Measurements from ENCODE around the gene VEZF1.

The VEZF1 gene

GRCh38 chr17:57929386-57929785 is 58.7 kb downstream of the VEZF1 start:
- Histone ChIP-seq H3K9ac (ENCODE audit: low read depth in 1 of 2, low read length in 2 of 2) (no peak overlapping the region), H3K4me3 (ENCODE audit: low read depth in 1 of 2, low read length in 2 of 2) (no peak overlapping the region), H3K36me3 (ENCODE audit: control insufficient read depth in 1 of 2, insufficient read depth in 2 of 2, low read length in 2 of 2) (no peaks in the 10 kb centered on the region), H3K4me1 (ENCODE audit: control insufficient read depth in 1 of 2, insufficient read depth in 2 of 2, low read length in 2 of 2) (peaks cover 7 to 11% of the 10 kb centered on the region in 2 donors), H3K9me3 (ENCODE audit: control insufficient read depth in 1 of 2, low read length in 2 of 2) (no peaks in the 10 kb centered on the region), H3K27me3 (ENCODE audit: control insufficient read depth in 1 of 2, insufficient read depth in 2 of 2, low read length in 2 of 2) (no peaks in the 10 kb centered on the region), H3K27ac (ENCODE audit: low read depth, low read length) (no peak overlapping the region)

- Histone ChIP-seq H3K27me3 (ENCODE audit: control insufficient read depth in 1 of 2, insufficient read depth in 2 of 2, low read length in 2 of 2) (no peaks in the 10 kb centered on the region), H3K27ac (ENCODE audit: low read depth, low read length) (no peak overlapping the region), H3K4me1 (ENCODE audit: control insufficient read depth in 1 of 2, insufficient read depth in 2 of 2, low read length in 2 of 2) (peaks cover 7 to 11% of the 10 kb centered on the region in 2 donors), H3K4me3 (ENCODE audit: low read depth in 1 of 2, low read length in 2 of 2) (no peak overlapping the region), H3K9ac (ENCODE audit: low read depth in 1 of 2, low read length in 2 of 2) (no peak overlapping the region), H3K9me3 (ENCODE audit: control insufficient read depth in 1 of 2, low read length in 2 of 2) (no peaks in the 10 kb centered on the region), H3K36me3 (ENCODE audit: control insufficient read depth in 1 of 2, insufficient read depth in 2 of 2, low read length in 2 of 2) (no peaks in the 10 kb centered on the region)
Measured at GRCh38 chr17:57928928-57929327, 59.1 kb downstream of the VEZF1 start.

- H3K27me3 ChIP-seq (ENCODE audit: control insufficient read depth in 1 of 2, insufficient read depth in 2 of 2, low read length in 2 of 2) = no peaks in the 10 kb centered on the region
- no peaks in the 10 kb centered on the region for H3K9me3 ChIP-seq (ENCODE audit: control insufficient read depth in 1 of 2, low read length in 2 of 2)
- H3K36me3 ChIP-seq (ENCODE audit: control insufficient read depth in 1 of 2, insufficient read depth in 2 of 2, low read length in 2 of 2) = no peaks in the 10 kb centered on the region
- no peak overlapping the region for H3K4me3 ChIP-seq (ENCODE audit: low read depth in 1 of 2, low read length in 2 of 2)
- H3K4me1 ChIP-seq (ENCODE audit: control insufficient read depth in 1 of 2, insufficient read depth in 2 of 2, low read length in 2 of 2) = peaks cover 10 to 15% of the 10 kb centered on the region in 2 donors
- H3K9ac ChIP-seq (ENCODE audit: low read depth in 1 of 2, low read length in 2 of 2) = no peak overlapping the region
- H3K27ac ChIP-seq (ENCODE audit: low read depth, low read length) = no peak overlapping the region
Measured at GRCh38 chr17:57927048-57927723, 60.9 kb downstream of the VEZF1 start.

- H3K9ac ChIP-seq (ENCODE audit: low read depth in 1 of 2, low read length in 2 of 2) = no peak overlapping the region
- H3K9me3 ChIP-seq (ENCODE audit: control insufficient read depth in 1 of 2, low read length in 2 of 2) = no peaks in the 10 kb centered on the region
- no peaks in the 10 kb centered on the region for H3K27me3 ChIP-seq (ENCODE audit: control insufficient read depth in 1 of 2, insufficient read depth in 2 of 2, low read length in 2 of 2)
- no peak overlapping the region for H3K27ac ChIP-seq (ENCODE audit: low read depth, low read length)
- H3K4me1 ChIP-seq (ENCODE audit: control insufficient read depth in 1 of 2, insufficient read depth in 2 of 2, low read length in 2 of 2) = peaks cover 15 to 20% of the 10 kb centered on the region in 2 donors
- no peak overlapping the region for H3K4me3 ChIP-seq (ENCODE audit: low read depth in 1 of 2, low read length in 2 of 2)
- H3K36me3 ChIP-seq (ENCODE audit: control insufficient read depth in 1 of 2, insufficient read depth in 2 of 2, low read length in 2 of 2) = no peaks in the 10 kb centered on the region
Measured at GRCh38 chr17:57926723-57927047, 61.4 kb downstream of the VEZF1 start.

- Histone ChIP-seq H3K9me3 (ENCODE audit: control insufficient read depth in 1 of 2, low read length in 2 of 2) (no peaks in the 10 kb centered on the region), H3K9ac (ENCODE audit: low read depth in 1 of 2, low read length in 2 of 2) (no peak overlapping the region), H3K36me3 (ENCODE audit: control insufficient read depth in 1 of 2, insufficient read depth in 2 of 2, low read length in 2 of 2) (no peaks in the 10 kb centered on the region), H3K27ac (ENCODE audit: low read depth, low read length) (no peak overlapping the region), H3K27me3 (ENCODE audit: control insufficient read depth in 1 of 2, insufficient read depth in 2 of 2, low read length in 2 of 2) (no peaks in the 10 kb centered on the region), H3K4me1 (ENCODE audit: control insufficient read depth in 1 of 2, insufficient read depth in 2 of 2, low read length in 2 of 2) (peaks cover 23 to 30% of the 10 kb centered on the region in 2 donors), H3K4me3 (ENCODE audit: low read depth in 1 of 2, low read length in 2 of 2) (no peak overlapping the region)
Measured at GRCh38 chr17:57925361-57925990, 62.6 kb downstream of the VEZF1 start.

- no peaks in the 10 kb centered on the region for H3K36me3 ChIP-seq (ENCODE audit: control insufficient read depth in 1 of 2, insufficient read depth in 2 of 2, low read length in 2 of 2)
- H3K9me3 ChIP-seq (ENCODE audit: control insufficient read depth in 1 of 2, low read length in 2 of 2) = no peaks in the 10 kb centered on the region
- H3K27me3 ChIP-seq (ENCODE audit: control insufficient read depth in 1 of 2, insufficient read depth in 2 of 2, low read length in 2 of 2) = no peaks in the 10 kb centered on the region
- H3K4me1 ChIP-seq (ENCODE audit: control insufficient read depth in 1 of 2, insufficient read depth in 2 of 2, low read length in 2 of 2) = peaks cover 23 to 30% of the 10 kb centered on the region in 2 donors
- no peak overlapping the region for H3K9ac ChIP-seq (ENCODE audit: low read depth in 1 of 2, low read length in 2 of 2)
- H3K27ac ChIP-seq (ENCODE audit: low read depth, low read length) = no peak overlapping the region
- H3K4me3 ChIP-seq (ENCODE audit: low read depth in 1 of 2, low read length in 2 of 2) = no peak overlapping the region
Measured at GRCh38 chr17:57924677-57925076, 63.4 kb downstream of the VEZF1 start.

Measured in duodenal mucosa (tissue), 2 donors.